GM21825 (cell line): ENCODE data around the gene SEMA4C.
"Not testable (repeated sequence)": the region's sequence is repeated elsewhere in the genome, so short reads cannot be mapped to it uniquely, and the experiment has no call there.

Experiments
- ATAC-seq: cut with Tn5 transposase; IDR thresholded peaks from one replicate; pipeline ENCODE4 v1.9.1; 2021; ENCODE audit warnings: mild to moderate bottlenecking, moderate library complexity; ENCODE audit not compliant: unreplicated experiment

SEMA4C gene

GRCh38 chr2:96866986-96867755 lies 2.7 kb downstream of the SEMA4C start:
- no peak for ATAC-seq

GRCh38 chr2:96866586-96866985 lies 3.3 kb downstream of the SEMA4C start:
- ATAC-seq: no peak

- ATAC-seq: no peak
Observed at GRCh38 chr2:96866149-96866548, 3.7 kb downstream of the SEMA4C start.

GRCh38 chr2:96865654-96866053 lies 4.2 kb downstream of the SEMA4C start:
- no peak for ATAC-seq

- ATAC-seq: no peak
Observed at GRCh38 chr2:96864343-96865091, 5.4 kb downstream of the SEMA4C start.

- no peak for ATAC-seq
Observed at GRCh38 chr2:96863575-96864342, 6.1 kb downstream of the SEMA4C start.

- not testable (repeated sequence) for ATAC-seq
Observed at GRCh38 chr2:96863056-96863455, 6.8 kb downstream of the SEMA4C start.

GRCh38 chr2:96861074-96861473 lies 8.8 kb downstream of the SEMA4C start:
- ATAC-seq: no peak

- ATAC-seq: no peak
Observed at GRCh38 chr2:96860065-96861029, 9.5 kb downstream of the SEMA4C start.

GRCh38 chr2:96859681-96860064 lies 10.2 kb downstream of the SEMA4C start:
- ATAC-seq: no peak

- ATAC-seq: no peak
Observed at GRCh38 chr2:96859099-96859649, 10.7 kb downstream of the SEMA4C start.

- peak; percentile 90 for ATAC-seq
Observed at GRCh38 chr2:96857667-96858372, 12.1 kb downstream of the SEMA4C start, which contains the start of gene ANKRD39. Gene ANKRD39 (minus strand): TSS chr2:96858016. CDS start chr2:96857987, 29 bp downstream.

GRCh38 chr2:96856776-96857666 lies 12.9 kb downstream of the SEMA4C start:
- no peak for ATAC-seq

GRCh38 chr2:96853321-96853720 lies 16.6 kb downstream of the SEMA4C start:
- ATAC-seq: no peak

- no peak for ATAC-seq
Observed at GRCh38 chr2:96852667-96853066, 17.2 kb downstream of the SEMA4C start.

- no peak for ATAC-seq
Observed at GRCh38 chr2:96848264-96848663, 21.6 kb downstream of the SEMA4C start.

GRCh38 chr2:96847586-96847985 lies 22.3 kb downstream of the SEMA4C start:
- no peak for ATAC-seq

GRCh38 chr2:96846825-96847224 lies 23.1 kb downstream of the SEMA4C start:
- ATAC-seq: no peak
